ENCODE measurements around the gene RBM33. TPM values are rescaled to one million over a fixed set of nuclear protein-coding genes. Genes with fewer than 3 reads are reported as not detected.

Gene RBM33
- total and polyA plus RNA-seq, 10 donors = 9.7 to 109 (median 90.0) TPM

- Histone ChIP-seq H3K4me3 (no peak overlapping the region), H3K4me1 (peaks cover 42 to 100% (median 65%) of the 10 kb centered on the region in 6 donors), H3K27ac (peak overlapping the region in 1 of 8 donors; percentile 60), H3K9me3 (no peaks in the 10 kb centered on the region), H3K36me3 (peaks cover 0 to 34% (median 3%) of the 10 kb centered on the region in 6 donors), H3K27me3 (replicated peaks in 1 of 7) (no peaks in the 10 kb centered on the region)
- TF ChIP-seq POLR2AphosphoS5 (IDR thresholded peaks at IDR 0.05) = no peak
- TF ChIP-seq POLR2A (IDR thresholded peaks at IDR 0.05) = no peak
- no peak for TF ChIP-seq CTCF (IDR thresholded peaks at IDR 0.05 in 8 of 11, conservative IDR thresholded peaks at IDR 0.05 in 3 of 11)
- DNase-seq = no peak
- intact Hi-C loops (cut with DNase I; ENCODE audit: low total_unique reads) = no loop called here
- WGBS, 5 donors = 78 to 94% (median 88%) methylated on average over 4 of the region's 4 CpGs
These were observed 106.9 kb downstream of the RBM33 start for GRCh38 chr7:155751409-155751808.

- 58 to 76% (median 67%) methylated on average over 9 of the region's 9 CpGs for WGBS, 5 donors
- intact Hi-C loops (cut with DNase I; ENCODE audit: low total_unique reads) = no loop called here
- TF ChIP-seq POLR2A (IDR thresholded peaks at IDR 0.05) = no peak
- TF ChIP-seq POLR2AphosphoS5 (IDR thresholded peaks at IDR 0.05) = peak in 2 of 3 donors; percentile 20 to 40
- Histone ChIP-seq H3K27ac (peak overlapping the region in 5 of 8 donors; percentile 12 to 60 (median 42)), H3K9me3 (no peaks in the 10 kb centered on the region), H3K4me1 (peaks cover 40 to 96% (median 65%) of the 10 kb centered on the region in 6 donors), H3K27me3 (replicated peaks in 1 of 7) (no peaks in the 10 kb centered on the region), H3K36me3 (peaks cover 0 to 29% (median 0%) of the 10 kb centered on the region in 6 donors), H3K4me3 (peak overlapping the region in 1 of 8 donors; percentile 0)
- DNase-seq = no peak
These were observed 108.4 kb downstream of the RBM33 start for GRCh38 chr7:155752756-155753445.

- Histone ChIP-seq H3K9me3 (no peaks in the 10 kb centered on the region), H3K36me3 (peaks cover 0 to 29% (median under 1%) of the 10 kb centered on the region in 6 donors), H3K4me3 (peak overlapping the region in 1 of 8 donors; percentile 0), H3K27ac (peak overlapping the region in 5 of 8 donors; percentile 12 to 60 (median 42)), H3K27me3 (replicated peaks in 1 of 7) (no peaks in the 10 kb centered on the region), H3K4me1 (peaks cover 40 to 90% (median 63%) of the 10 kb centered on the region in 6 donors)
- intact Hi-C loops (cut with DNase I; ENCODE audit: low total_unique reads) = no loop called here
- DNase-seq = no peak
- TF ChIP-seq POLR2A (IDR thresholded peaks at IDR 0.05) (no peak), POLR2AphosphoS5 (IDR thresholded peaks at IDR 0.05) (peak in 1 of 3 donors; percentile 28)
- WGBS, 5 donors = 81 to 91% (median 83%) methylated on average over 10 of the region's 10 CpGs
These were observed 109.0 kb downstream of the RBM33 start for GRCh38 chr7:155753446-155753965.

- H3K27me3 ChIP-seq (replicated peaks in 1 of 7) = no peaks in the 10 kb centered on the region
- intact Hi-C loops (cut with DNase I; ENCODE audit: low total_unique reads) = no loop called here
- H3K27ac ChIP-seq = peak overlapping the region in 3 of 8 donors; percentile 30 to 60 (median 57)
- peaks cover 0 to 29% (median 5%) of the 10 kb centered on the region in 6 donors for H3K36me3 ChIP-seq
- H3K9me3 ChIP-seq = no peaks in the 10 kb centered on the region
- TF ChIP-seq POLR2A (IDR thresholded peaks at IDR 0.05) (no peak), POLR2AphosphoS5 (IDR thresholded peaks at IDR 0.05) (no peak), CTCF (IDR thresholded peaks at IDR 0.05 in 8 of 11, conservative IDR thresholded peaks at IDR 0.05 in 3 of 11) (no peak)
- peaks cover 40 to 84% (median 60%) of the 10 kb centered on the region in 6 donors for H3K4me1 ChIP-seq
- DNase-seq = no peak
- H3K4me3 ChIP-seq = no peak overlapping the region
These were observed 109.7 kb downstream of the RBM33 start for GRCh38 chr7:155754165-155754564.

- 91 to 97% (median 94%) methylated on average over 3 of the region's 3 CpGs for WGBS, 5 donors
- H3K9me3 ChIP-seq = no peaks in the 10 kb centered on the region
- intact Hi-C loops (cut with DNase I; ENCODE audit: low total_unique reads) = no loop called here
- H3K4me1 ChIP-seq = peaks cover 40 to 80% (median 58%) of the 10 kb centered on the region in 6 donors
- no peaks in the 10 kb centered on the region for H3K27me3 ChIP-seq (replicated peaks in 1 of 7)
- no peak for DNase-seq
- H3K4me3 ChIP-seq = no peak overlapping the region
- H3K27ac ChIP-seq = no peak overlapping the region
- H3K36me3 ChIP-seq = peaks cover 0 to 29% (median 5%) of the 10 kb centered on the region in 6 donors
- TF ChIP-seq POLR2A (IDR thresholded peaks at IDR 0.05) (no peak), POLR2AphosphoS5 (IDR thresholded peaks at IDR 0.05) (no peak), CTCF (IDR thresholded peaks at IDR 0.05 in 8 of 11, conservative IDR thresholded peaks at IDR 0.05 in 3 of 11) (no peak)
These were observed 110.6 kb downstream of the RBM33 start for GRCh38 chr7:155755026-155755425.
